GM18505 (cell line): ENCODE measurements around the gene NXPH1.
"Not testable (repeated sequence)": the region's sequence is repeated elsewhere in the genome, so short reads cannot be mapped to it uniquely, and the experiment has no call there.

Experiments used
- ATAC-seq: cut with Tn5 transposase; IDR thresholded peaks from one replicate; pipeline ENCODE4 v1.9.1; 2021; ENCODE audit not compliant: unreplicated experiment
- POLR2A ChIP-seq: IDR thresholded peaks from 4 replicates; pipeline ENCODE4 v1.6.1; 2011; ENCODE audit warnings: borderline replicate concordance; ENCODE audit not compliant: insufficient read depth, insufficient read length; ENCODE audit errors: extremely low read depth

The NXPH1 gene

DNA sequence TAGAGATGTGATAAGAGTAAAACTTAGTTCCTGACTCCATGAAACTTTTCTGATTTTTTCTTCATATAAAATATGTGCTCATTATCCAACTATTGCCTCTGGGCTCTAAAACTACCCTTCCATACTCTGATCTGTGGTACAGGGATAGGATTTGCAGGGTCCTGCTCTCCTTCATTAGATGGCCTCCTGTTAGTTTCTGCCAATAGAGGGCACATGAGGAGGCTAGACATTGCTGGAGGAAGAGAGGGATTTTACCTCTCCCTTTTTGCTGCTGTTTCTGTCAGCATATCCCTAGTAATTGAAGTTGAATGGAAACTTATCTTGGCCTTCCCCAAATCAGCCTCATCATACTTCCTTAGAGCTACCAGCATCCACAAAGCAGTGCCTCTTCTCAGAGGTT is 269.4 kb downstream of the NXPH1 start:
- no peak for TF ChIP-seq POLR2A
- ATAC-seq = no peak

DNA sequence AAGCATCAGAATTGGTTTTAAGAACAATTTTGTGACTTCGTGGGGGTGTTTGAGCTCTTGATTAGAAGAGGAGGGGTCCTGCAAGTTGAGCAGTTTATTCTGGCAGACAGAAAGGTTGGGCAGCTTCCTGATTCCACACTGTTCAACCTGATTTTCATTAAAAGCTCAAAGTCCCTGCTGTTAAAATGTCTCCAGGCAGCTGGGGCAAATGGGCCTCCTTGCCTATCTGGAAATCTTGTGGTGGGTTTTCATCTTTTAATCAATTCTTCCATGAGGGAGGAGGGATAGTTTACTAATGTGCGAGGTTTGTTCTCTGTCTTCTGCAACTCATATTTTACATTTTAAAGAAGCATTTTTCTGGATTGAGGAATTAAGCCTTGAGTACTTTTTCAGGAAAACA is 276.7 kb downstream of the NXPH1 start:
- no peak for ATAC-seq
- no peak for TF ChIP-seq POLR2A

DNA sequence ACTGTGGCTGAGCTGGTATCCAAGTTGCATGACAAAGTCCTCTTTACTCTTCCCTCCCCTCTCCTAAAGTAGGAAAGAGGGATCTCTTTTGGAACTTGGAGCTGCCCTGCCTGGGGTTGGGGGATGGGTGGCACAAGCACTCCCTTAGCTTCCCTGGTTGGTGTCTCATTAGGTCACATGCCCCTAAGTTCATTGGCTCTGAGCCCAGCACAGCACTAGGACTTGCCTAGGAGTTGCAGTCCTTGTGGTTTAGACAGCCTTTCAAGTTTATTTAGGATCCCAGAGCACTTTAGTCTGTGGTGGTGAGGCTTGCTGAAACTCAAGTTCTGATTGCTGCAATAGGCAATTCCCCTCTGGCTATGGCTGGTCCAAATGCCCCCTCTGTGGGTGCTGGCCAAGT is 281.4 kb downstream of the NXPH1 start:
- TF ChIP-seq POLR2A = no peak
- no peak for ATAC-seq

DNA sequence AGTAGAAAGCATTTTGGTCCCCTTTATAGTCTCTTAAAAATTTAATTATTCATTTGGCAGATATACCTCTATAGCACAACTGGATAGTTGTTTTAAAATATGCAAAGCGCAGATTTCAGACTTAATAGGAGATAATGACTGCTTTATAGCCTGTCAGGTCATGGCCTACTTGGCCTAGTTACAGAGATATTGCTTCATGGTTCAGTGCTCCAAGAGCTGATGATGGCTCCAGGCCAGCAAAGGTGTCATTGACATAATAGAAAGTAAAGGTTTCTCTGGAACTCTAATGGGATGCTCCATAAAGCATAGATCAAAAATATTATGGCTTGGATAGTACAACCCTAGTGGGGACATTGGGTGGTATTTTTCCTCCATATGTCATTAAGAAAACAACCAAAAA is 285.7 kb downstream of the NXPH1 start:
- no peak for ATAC-seq
- TF ChIP-seq POLR2A = no peak

DNA sequence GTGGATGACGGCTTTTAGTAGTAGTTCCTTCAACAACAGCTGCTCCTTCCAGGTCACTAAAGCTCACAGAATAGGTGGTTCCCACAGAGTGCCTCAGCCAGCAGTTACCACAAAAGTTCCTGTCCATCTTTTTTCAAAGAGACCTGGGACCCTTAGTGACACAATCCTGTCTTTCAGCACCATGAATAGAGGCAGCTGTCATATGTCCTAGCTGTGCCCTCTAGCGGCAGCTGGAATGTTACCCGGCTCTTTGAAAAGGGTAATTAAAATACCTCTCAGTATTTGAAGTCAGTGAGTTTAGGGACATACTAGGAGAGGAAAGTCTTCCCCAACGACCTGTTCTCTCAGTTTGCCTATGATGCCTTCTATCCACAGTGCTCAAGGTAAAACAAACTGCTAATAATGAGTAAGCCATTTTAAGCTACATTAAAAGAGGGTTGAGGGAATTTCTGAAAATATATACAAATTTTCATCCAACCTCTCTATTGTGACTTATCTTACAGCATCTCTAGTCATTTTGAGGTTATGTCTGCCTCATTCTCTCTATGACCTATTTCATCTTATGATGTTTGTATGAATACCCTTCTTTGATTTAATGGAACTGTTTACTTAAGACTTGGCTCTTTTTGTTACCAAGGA is 290.8 kb downstream of the NXPH1 start:
- ATAC-seq = no peak
- TF ChIP-seq POLR2A = no peak

DNA sequence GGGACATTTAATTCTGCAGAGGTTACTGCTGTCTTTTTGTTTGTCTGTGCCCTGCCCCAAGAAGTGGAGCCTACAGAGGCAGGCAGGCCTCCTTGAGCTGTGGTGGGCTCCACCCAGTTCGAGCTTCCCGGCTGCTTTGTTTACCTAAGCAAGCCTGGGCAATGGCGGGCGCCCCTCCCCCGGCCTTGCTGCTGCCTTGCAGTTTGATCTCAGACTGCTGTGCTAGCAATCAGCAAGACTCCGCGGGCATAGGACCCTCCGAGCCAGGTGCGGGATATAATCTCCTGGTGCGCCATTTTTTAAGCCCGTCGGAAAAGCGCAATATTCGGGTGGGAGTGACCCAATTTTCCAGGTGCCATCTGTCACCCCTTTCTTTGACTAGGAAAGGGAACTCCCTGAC is 298.3 kb downstream of the NXPH1 start:
- not testable (repeated sequence) for ATAC-seq

DNA sequence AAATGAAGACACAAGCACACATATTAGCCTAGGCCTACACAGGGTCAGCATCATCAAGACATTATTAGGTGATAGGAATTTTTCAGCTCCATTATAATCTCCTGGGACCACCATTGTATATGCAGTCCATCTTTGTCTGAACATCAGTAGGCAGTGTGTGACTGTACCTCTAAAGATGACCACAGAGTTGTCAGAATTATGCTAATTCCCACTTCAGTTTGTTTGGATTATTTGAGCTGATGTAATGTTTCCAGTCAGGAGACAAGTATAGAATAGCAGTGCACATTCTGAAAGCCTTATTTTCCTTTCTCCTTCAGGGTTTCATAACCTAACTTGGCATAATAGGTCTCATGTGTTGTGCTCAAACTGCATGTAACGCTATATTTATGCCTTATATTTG is 306.4 kb downstream of the NXPH1 start:
- ATAC-seq = no peak

DNA sequence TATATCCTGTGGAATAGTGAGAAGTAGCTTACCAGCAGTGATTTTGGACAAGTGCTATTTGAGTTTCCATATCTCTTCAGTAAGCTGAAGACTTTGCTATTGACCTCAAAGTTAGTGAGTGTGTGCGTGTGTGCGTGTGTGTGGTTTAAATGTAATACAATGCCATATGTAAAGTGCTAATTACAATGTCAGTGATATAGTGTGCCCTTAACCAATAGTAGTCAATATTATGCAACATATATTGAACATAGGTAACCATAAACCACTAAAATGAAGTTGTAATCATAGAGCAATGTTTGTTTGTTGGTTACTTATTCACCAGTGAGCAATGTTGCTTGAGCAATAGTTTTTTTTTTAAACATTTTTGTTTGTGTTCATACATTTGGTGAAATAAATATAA is 309.4 kb downstream of the NXPH1 start:
- no peak for TF ChIP-seq POLR2A
- no peak for ATAC-seq

More for the DNA sequence above, 306.4 kb downstream of the NXPH1 start:
- TF ChIP-seq POLR2A = no peak

DNA sequence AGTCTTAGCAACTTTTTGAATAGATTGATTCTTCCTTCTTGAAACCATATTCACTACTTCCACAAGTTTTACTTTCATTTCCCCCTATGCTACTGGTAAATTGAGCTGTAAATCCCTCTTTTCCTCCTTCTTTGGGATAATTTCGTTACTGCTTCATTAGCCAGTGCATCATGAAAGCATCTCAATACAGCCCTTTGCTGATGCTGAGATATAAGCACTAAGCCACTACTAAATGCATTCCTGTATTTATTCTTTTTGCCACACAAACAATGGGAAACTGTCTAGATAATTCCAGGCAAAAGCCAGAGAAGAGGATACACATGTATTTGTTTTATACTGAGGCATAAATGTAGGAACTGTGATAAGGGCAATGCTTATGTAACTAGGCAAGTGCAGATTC is 313.9 kb downstream of the NXPH1 start:
- ATAC-seq = no peak
- no peak for TF ChIP-seq POLR2A

DNA sequence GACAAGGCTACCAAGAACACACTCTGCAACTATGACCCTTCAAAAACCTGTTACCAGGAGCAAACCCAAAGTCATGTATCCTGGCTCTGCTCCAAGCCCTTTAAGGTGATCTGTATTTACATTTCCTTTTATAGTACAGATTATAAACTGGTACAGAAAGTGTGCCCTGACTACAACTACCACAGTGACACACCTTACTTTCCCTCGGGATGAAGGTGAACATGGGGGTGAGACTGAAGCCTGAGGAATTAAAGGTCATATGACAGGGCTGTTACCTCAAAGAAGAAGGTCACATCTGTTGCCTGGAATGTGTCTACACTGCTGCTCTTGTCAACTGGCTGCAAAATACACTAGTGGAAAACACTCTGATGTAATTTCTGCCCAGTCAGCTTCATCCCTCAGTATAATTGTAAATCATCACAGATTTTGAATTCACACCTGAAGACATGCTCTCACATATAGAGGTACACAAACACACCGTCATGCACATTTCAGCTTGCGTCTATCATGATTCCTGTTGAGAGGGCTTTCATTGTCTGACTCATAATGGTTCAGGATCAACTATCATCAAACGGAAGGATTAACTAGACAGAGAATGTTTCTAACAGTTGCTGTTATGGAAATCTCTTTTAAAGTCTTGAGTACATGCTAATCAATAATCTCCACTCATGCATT is 318.3 kb downstream of the NXPH1 start:
- ATAC-seq = no peak
- TF ChIP-seq POLR2A = no peak

DNA sequence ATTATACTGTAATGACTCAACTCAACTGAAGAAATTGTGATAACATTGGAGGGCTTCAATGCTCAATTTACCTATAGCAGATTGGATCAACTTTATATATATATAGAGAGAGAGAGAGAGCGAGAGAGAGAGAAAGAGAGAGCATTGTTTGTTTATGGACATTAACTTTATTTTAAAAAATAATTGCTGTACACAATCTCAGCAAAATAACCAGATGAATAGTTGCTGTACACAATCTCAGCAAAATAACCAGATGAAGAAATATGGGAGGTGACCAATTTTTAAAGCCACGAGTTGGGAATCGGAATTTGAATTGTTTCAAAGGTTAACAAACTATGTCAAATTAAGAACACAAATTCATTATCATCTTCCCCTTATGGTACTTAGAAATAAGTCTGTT is 319.9 kb downstream of the NXPH1 start:
- no peak for TF ChIP-seq POLR2A
- no peak for ATAC-seq

DNA sequence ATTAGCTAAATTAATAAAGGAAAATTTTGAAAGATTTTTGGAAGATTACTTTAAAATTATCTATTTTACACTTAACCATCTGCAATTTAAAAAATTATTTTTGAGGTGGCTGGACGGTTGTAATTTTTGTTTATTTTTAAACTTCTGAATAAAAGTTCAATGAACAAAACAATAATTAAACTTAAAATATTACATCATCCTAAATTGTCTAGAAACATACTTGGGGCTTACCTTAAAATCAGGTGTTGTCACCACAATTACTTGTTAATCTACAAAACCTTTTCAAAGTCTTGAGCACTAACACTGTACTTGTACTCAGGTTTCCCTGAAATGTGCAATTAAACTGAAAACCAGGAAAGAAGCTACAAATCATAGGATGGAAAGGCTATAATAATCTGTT is 328.3 kb downstream of the NXPH1 start:
- TF ChIP-seq POLR2A = no peak
- no peak for ATAC-seq

DNA sequence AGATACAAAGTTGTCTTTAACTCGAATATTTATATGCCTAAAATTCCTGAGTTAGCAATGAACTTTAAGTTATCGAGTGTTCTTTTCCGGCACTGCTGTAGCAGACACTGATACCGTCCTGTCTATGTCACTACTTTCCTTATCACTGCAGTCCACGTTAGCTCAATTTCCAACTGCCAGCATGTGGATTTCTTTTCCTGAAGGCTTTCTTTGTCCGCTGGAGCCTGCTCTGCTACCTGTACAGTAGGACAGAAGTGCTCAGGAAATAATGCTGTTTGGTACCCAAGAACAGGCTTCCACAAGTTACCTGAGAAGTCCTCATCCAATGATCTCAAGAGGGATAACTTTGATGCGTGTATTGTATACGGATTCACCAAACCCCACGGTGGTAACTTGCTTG is 329.4 kb downstream of the NXPH1 start:
- no peak for ATAC-seq
- TF ChIP-seq POLR2A = no peak

DNA sequence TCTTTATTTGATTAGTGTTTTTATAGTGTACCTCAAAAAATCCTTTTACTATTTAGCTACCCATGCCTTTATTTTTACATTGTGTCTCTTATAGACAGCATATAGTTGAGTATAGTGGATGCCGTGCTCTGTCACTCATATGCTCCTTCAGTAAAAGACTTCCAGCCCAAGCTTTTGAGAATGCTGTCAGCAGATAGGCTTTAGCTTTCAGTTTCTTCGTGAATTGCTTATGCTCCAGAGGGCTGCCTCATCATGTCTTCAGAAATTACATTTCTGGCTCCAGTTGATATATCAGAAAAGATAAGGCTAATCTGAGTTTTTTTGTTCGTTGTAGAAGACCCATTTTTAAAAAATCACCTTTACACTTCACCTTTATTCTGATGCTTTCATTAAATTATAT is 332.0 kb downstream of the NXPH1 start:
- ATAC-seq = no peak
- no peak for TF ChIP-seq POLR2A

DNA sequence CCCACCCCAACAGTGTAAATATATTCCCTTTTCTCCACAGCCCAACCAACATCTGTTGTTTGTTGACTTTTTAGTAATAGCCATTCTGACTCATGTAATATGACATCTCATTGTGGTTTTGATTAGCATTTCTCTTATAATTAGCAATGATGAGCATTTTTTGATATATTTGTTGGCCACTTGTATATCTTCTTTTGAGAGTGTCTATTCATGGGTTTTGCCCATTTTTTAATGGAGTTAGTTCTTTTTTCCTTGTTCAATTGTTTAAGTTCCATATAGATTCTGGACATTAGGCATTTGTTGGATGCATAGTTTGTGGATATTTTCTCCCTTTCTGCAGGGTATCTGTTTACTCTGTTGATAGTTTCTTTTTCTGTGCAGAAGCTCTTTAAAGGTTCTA is 340.1 kb downstream of the NXPH1 start:
- ATAC-seq = no peak
- TF ChIP-seq POLR2A = no peak

DNA sequence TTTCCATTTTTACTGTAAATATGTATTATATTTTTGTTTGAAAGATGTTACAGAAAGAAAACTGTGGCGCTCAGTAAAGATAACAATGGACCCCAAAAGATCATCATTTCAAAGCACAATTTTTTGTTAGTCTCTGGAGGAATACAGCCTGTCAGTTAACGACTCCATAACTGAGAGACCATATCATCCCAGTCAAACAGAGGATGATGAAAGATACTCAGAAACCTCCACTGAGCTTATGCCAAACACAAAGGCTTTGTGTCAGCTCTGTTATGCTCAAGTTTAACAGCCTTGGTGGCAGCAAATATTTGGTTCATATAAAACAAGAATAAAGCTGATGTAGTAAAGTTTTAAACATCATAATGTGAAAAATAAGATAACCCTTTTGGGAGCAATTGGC is 345.1 kb downstream of the NXPH1 start:
- no peak for ATAC-seq
- TF ChIP-seq POLR2A = no peak

DNA sequence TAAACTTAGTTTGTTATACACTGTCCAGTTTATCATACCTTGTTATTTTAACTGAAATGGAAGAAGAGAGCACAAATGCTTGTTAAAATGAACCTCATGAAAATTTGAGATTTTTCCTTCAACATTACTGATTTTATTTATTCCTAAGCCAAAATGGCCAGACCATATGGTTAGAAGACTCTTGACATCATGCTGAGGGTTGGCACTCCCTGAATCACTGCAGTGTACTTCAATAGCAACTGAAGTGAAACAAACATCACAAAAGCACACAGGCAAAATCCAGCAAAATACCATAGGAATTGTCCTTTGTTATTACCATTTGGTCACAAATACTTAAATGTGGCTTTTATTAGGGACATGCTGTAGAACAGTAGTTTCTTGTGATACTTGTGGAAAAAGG is 347.8 kb downstream of the NXPH1 start:
- no peak for ATAC-seq
- no peak for TF ChIP-seq POLR2A
